GM21526 (cell line): ENCODE measurements around the gene IMMT.
"Not testable (repeated sequence)": the region's sequence is repeated elsewhere in the genome, so short reads cannot be mapped to it uniquely, and the experiment has no call there.

Experiments
- ATAC-seq: cut with Tn5 transposase; IDR thresholded peaks from one replicate; pipeline ENCODE4 v1.9.1; 2021; ENCODE audit warnings: moderate library complexity; ENCODE audit not compliant: unreplicated experiment, low FRiP score

The IMMT gene

GRCh38 chr2:86195055-86195807 lies at the start of gene IMMT:
IMMT (minus strand) TSS chr2:86195462; CDS start chr2:86195382, 80 bp downstream.
- peak; percentile 77 for ATAC-seq

- not testable (repeated sequence) for ATAC-seq
Observed at GRCh38 chr2:86244781-86245180, 49.5 kb upstream of the IMMT start.

DNA sequence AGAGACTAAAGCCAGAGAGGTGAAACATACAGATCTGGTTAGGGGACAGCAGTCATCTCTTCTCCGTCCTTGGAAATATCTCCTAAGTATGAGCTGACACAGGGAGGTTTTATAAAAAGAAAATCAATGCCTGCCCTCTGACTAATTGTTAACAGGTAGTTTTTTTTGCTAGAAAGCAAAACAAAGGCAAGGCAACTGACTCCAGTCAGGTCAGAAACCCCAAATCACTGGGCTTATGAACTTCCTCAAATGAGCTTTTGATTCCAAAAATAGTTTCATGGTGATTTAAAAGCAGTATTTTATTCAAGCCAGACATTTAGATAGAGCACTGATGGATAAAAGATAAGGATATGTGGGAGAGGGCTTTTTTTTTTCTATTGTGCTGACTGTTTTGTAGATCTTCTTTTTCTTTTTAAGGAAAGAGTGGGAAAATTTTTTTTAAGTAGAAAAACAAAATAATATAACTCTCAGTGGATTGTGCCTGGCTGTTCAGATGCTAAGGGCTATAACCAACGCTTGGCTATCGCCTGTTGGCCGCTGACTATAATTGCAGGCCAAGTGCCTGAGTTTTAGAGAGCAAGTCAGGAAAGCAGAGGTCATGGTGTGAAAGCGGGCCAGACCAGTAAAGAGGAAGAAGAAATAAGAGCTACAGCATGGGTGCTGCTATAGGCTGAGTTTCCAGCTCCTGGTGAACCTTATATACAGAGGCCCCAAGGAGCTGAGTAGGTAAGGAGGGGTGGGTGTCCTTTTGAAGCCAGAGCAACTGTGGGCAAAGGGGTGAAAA lies 48.9 kb upstream of the IMMT start:
- ATAC-seq, result no peak

DNA sequence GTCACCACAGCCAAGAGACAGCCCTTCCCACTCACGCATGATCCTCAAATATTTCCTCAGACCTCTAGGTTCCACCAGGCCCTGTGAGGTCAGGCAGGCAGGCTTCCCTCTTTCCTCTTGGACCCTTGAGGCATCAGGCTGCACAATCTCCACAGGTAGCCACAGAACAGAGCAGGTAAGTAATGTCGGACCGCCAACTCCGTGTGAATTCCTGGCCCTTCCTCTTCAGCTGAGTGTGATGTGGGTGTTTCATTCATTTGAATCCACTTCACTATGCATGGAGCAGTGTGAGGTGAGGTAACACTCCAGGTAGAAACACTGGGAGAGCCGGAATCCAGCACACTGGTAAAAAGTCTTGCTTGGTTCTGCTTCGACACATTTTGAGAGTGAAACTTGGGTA lies 48.0 kb upstream of the IMMT start:
- ATAC-seq, result no peak

DNA sequence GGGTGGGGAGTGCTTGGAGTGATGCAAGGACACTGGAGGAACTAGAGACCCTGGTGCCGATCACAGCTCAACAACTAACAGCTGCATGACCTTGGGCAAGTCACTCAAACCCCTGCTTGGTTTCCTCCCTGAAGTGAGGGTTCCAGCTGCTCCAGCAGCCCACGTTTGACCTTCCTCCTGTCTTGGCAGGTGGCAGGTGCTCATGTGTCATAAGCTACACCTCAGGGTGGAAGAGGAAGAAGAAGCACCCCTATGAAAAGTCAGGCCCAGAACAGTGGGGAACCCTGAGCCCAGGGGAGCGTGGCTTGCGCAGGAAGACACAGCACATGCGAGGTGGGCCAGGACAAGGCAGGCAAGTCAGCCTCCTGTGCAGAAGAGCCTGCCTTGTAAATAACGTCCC lies 46.3 kb upstream of the IMMT start:
- ATAC-seq, result no peak

- no peak for ATAC-seq
Observed at GRCh38 chr2:86240251-86240650, 45.0 kb upstream of the IMMT start.

DNA sequence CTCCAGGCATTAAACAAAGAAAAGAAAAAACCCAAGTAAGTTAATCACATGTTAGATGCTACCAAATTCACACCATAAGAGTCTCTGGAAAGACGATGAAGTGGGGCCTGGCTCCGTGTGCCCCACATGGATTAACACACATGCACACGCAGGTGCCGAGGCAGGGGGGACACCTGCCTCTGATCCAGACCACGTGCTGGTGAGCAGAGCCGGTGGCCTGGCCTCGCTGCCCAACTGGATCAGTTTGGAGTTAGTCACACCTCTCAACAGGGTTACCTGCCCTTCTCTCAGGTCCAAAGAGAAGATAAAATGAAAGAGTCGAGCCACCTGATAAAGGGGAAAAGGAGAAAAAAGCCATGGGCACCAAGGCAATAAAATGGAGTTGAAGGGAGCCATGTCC lies 44.5 kb upstream of the IMMT start:
- ATAC-seq, result no peak

DNA sequence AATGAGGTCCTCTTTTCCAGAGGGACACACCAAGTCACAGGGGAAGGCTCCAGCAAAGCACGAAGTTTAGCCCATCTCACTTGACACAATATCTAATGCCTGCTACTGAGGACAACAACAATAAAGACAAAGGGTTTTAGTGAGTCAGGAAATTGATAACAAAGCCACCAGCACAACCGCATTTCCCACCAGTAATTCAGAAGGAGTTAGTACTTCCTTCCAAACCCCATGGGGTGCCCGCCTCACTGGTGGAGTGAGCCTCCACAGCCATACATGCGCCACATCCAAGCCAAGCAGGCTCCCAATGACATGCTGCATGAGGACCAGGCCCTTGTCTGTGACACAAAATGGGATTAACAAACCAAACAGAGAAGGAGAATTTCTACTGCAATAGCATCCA lies 44.1 kb upstream of the IMMT start:
- no peak for ATAC-seq

- ATAC-seq, result peak; percentile 85
Observed at GRCh38 chr2:86238354-86238753, 43.1 kb upstream of the IMMT start.

DNA sequence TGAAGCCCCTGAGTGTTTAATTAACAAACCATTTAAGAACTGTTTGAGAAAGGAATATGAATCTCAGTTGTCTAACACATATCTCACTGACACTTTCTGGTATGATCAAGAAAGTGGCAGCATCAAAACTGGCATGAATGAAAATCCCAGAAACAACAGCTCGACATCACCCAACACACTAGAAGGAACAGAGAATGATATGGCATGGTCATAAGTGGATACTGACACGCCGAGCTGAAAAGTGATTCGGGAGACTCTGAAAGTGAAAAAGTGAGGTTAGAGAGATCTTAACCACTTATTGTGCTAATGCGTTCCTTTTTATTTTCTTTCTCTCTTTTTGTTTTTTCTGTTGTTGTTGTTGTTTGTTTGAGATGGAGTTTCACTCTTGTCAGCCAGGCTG lies 41.9 kb upstream of the IMMT start:
- ATAC-seq, result no peak

DNA sequence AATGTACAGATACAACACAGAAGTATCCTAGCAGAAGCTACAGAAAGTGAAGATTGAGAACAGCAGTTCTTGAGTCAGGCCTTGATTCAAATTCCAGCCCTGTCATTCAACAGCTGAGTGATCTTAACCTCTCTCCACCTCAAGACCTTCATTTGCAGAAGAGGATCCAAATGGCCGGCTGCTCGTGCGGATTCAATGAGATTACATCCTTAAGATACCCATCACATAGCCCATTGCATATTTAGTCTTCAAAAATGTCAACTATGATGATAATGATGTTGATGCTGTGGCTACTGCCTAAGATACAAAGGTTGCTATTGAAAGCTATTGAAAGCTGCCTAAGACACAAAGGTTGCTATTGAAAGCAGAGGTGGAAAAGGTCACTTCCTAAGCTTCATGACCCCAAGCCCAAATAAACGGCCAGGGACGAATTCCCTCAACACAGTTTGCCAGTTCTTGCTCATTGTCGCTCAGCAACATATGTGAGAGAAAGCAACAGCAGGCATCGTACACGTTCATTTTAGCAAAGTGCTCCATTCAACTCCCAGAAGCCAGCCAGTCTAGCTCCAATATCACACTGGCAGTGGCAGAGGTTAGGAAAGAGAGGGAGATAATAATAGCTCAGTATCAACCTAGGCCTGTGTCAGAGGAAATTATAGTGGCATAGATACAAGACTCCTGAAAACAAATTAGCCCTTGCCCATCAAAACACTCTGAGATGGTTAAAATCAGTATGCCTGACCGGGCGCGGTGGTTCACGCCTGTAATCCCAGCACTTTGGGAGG lies 40.1 kb upstream of the IMMT start:
- ATAC-seq, result no peak

GRCh38 chr2:86234563-86235131 lies 39.4 kb upstream of the IMMT start:
- no peak for ATAC-seq

- ATAC-seq, result no peak
Observed at GRCh38 chr2:86233436-86233835, 38.2 kb upstream of the IMMT start.

GRCh38 chr2:86232910-86233309 lies 37.6 kb upstream of the IMMT start:
- no peak for ATAC-seq

GRCh38 chr2:86232373-86232784 lies 37.1 kb upstream of the IMMT start:
- ATAC-seq, result no peak

DNA sequence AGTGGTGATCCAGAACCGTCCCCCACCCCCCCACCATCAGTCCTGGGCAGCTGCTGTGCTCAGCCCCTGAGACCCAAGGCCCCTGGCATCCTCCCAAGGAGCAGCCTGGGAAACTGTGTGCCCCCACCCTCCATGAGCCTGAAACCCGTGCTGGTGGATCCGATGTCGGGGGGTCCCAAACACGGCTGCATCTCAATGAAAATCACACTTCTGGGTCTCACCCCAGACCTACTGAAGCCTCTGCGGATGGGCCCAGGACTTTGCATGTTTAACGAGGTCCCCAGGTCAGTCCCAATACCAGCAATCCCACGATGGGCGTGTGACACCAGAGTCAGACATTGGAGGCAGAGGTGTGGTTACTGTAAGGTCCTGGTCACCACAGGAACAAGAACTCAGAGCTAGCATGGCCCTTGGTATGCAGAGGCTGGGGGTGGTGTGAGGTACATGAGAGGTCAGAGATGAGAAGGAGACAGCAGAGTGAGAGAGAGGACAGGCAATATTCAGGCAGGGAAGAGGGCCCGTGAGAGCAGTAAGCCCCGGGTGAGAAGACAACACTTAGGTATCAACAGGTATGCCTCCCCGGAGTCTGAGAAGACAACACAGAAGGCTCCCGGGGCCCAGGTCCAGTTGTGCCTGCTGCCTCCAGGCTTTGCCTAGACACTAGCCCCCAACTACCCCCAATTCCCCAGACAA lies 36.6 kb upstream of the IMMT start:
- no peak for ATAC-seq

DNA sequence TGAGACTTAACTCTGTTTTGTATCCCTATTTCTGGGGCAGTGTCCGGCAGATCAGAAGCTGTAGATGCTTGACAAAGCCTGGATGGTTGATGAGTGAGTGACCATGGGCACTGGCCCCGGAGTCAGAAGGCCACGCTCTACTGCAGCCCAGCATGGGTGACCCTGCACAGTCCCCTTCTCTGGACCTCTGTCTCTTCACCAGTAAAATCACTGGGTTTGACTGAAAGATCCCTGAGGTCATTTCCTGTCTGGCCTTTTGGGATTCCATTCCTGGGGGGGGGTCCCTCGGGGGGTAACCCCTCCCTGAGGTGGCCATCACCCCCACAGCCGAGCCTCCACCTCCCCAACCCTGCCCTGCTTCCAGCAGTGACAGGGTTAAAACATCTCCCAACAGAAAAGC lies 35.7 kb upstream of the IMMT start:
- no peak for ATAC-seq

GRCh38 chr2:86229221-86229620 lies 34.0 kb upstream of the IMMT start:
- no peak for ATAC-seq

DNA sequence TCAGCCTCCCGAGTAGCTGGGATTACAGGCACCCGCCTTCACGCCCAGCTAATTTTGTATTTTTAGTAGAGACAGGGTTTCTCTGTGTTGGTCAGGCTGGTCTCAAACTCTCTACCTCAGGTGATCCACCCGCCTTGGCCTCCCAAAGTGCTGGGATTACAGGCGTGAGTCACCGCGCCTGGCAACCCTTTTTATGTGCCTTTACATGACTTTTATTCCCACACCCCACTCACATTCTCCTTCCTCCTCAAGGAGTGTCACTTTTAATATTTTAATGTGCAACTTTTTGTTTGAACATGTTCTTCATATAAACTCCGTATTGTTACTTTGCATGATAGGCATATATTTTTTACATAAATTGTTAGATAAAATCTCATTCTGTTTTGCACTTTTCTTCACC lies 33.3 kb upstream of the IMMT start:
- not testable (repeated sequence) for ATAC-seq

- no peak for ATAC-seq
Observed at GRCh38 chr2:86227685-86228084, 32.4 kb upstream of the IMMT start.
